NCI-H2107 (cell line): ENCODE measurements around the gene RNASE4.

Source experiments
- DNase-seq: peaks from one replicate; lab custom pipeline; 2025; lab: John Stamatoyannopoulos, UW

RNASE4 gene

GRCh38 chr14:20675669-20676068 is 8.7 kb upstream of the RNASE4 start:
- no peak for DNase-seq

GRCh38 chr14:20676072-20676471 is 8.3 kb upstream of the RNASE4 start:
- DNase-seq = no peak

GRCh38 chr14:20679907-20680306 is 4.5 kb upstream of the RNASE4 start:
- DNase-seq = no peak

- DNase-seq = no peak
Observed at GRCh38 chr14:20680363-20680762, 4.0 kb upstream of the RNASE4 start.

- DNase-seq = no peak
Observed at GRCh38 chr14:20680843-20681347, 3.5 kb upstream of the RNASE4 start.

DNA sequence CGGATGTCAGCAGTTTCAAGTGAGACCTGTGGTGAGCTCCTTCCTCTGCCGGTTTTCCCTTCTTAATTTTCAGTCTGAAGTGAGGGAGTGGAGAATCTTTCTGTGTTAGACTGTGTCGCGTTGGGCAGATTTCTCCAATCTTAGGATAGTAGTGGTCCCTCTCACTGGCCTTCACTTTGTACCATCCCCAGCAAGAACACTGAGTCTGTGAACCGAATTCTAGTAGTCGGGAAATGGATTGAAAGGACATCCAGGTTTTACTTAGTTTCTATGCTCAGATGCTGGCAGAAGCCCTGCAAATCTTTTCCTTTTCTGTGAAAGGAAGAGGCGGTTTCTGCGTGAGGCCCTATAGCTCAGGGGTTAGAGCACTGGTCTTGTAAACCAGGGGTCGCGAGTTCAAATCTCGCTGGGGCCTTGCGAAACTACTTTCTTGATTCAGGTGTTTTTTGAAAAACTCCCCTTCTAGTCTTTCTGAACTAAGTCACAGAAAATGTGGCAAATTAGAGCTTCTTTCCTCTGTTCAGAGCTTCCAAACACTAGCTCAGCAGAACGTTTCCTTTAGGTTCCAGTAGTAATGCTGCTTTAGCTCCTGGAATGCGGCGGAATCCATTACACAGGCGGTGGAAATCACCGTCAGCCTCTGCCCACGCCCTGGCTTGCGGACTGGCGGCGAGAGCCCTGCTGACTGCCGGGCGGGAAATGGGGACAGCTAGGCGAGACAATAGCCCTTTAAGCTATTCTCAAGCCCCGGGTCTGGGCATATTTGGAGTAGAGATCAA is 2.8 kb upstream of the RNASE4 start:
- peak; percentile 50 for DNase-seq

DNA sequence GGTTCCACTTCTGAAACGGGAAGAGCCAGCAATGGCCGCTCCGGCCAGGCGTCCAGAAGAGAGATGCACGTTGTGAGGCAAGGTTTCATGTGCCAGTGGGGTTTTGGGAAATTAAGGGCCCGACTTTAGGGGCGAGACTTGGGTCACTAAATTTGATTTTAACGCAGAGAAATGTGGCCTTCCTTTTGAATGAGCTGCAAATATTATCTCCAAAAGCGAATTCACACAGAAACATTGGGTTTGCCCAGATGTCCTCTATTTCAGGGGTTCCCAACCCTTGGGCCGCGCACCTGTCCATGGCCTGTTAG is 2.3 kb upstream of the RNASE4 start:
- DNase-seq = no peak

DNA sequence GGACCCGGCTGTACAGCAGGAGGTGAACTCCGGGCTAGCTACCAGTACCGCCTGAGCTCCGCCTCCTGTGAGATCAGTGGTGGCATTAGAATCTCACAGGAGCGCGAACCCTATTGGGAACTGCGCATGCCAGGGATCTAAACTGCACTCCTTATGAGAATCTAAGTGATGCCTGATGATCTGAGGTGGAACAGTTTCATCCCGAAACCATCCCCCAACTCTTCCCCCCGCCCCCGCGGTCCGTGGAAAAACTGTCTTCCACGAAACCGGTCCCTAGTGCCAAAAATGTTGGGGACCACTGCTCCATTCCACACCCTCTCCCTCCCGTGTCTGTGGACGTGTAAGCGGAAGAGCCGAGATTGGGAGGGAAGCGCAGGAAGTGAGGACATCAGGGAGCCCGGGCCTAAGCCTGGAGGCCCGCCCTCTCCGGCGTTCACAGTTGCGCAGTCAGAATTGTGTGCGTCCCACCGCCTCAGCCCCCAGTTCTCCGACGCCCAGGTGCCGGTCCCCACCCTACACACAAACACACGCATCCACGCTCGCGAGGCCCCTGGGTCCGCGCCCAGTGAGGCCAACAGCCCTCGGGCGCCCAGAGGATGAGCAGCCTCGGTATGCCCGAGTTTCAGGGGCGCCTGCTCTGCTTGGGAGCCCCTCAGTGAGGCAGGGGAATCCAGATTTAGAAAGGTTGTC is 1.8 kb upstream of the RNASE4 start:
- peak; percentile 48 for DNase-seq

DNA sequence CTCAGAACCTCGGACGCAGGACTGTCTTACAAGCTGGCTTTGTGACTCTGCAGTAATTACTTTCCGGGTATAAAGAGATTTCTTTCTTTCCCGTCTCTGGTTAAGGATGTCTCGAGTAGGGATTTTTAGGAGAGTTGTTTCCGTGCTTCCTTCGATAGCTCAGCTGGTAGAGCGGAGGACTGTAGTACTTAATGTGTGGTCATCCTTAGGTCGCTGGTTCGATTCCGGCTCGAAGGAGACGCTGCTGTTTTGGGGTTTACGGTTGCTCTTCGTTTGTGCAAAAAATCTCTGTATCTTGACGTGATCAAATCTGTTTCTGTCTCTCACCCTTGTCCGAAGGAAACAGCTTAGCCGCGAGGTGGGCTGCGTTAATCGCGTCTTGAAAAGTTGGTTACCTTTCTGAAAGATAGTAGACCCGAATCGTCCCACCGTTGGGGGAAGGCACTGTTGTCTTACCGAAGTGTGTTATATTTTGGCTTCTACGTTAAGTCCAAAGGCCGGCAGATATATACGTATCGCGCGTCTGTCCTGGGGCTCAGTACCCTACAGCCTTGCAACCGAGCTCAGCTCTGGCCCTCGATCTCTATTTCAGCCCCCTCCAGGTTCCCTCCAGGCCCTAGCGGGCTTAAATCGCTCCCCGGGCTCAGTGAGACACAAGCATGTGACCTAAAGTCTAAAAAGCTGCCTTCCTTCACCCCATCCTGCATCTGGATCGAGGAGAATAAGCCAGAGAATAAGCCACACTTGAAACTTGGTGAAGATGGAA is 1.1 kb upstream of the RNASE4 start:
- DNase-seq = peak; percentile 18

- DNase-seq = no peak
Observed at GRCh38 chr14:20684662-20685456, 499 bp downstream of the RNASE4 start.

- DNase-seq = no peak
Observed at GRCh38 chr14:20686386-20687143, 2.2 kb downstream of the RNASE4 start.

GRCh38 chr14:20687362-20688166 is 3.2 kb downstream of the RNASE4 start:
- DNase-seq = no peak

GRCh38 chr14:20688167-20688839 is 3.9 kb downstream of the RNASE4 start, which contains the start of gene ANG:
Gene ANG, plus strand, starts transcription at chr14:20688764. Its CDS starts 4,801 bp downstream, at chr14:20693565.
- DNase-seq = no peak

GRCh38 chr14:20690848-20691640 is 6.7 kb downstream of the RNASE4 start:
- peak; percentile 55 for DNase-seq

- no peak for DNase-seq
Observed at GRCh38 chr14:20692116-20692751, 7.9 kb downstream of the RNASE4 start.

GRCh38 chr14:20696764-20697163 is 12.4 kb downstream of the RNASE4 start:
- no peak for DNase-seq

- peak; percentile 46 for DNase-seq
Observed at GRCh38 chr14:20697273-20698017, 13.1 kb downstream of the RNASE4 start.

- DNase-seq = no peak
Observed at GRCh38 chr14:20698018-20698329, 13.6 kb downstream of the RNASE4 start.
